ENCODE measurements around the gene ATXN7L1.
"Not testable (repeated sequence)": the region's sequence is repeated elsewhere in the genome, so short reads cannot be mapped to it uniquely, and the experiment has no call there.

DNA sequence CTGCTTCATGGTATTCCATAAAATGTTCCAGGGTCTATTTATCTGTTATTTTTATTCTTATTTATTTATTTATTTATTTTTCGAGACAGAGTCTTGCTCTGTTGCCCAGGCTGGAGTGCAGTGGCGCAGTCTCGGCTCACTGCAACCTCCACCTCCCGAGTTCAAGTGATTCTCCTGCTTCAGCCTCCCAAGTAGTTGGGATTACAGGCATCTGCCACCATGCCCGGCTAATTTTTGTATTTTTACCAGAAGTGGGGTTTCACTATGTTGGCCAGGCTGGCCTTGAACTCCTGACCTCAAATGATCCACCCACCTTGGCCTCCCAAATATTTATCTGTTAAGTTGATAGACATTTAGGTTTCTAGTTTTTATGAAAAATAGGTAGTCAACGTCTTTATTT lies 6.8 kb upstream of the ATXN7L1 start:
- TF ChIP-seq, protein P1, sequence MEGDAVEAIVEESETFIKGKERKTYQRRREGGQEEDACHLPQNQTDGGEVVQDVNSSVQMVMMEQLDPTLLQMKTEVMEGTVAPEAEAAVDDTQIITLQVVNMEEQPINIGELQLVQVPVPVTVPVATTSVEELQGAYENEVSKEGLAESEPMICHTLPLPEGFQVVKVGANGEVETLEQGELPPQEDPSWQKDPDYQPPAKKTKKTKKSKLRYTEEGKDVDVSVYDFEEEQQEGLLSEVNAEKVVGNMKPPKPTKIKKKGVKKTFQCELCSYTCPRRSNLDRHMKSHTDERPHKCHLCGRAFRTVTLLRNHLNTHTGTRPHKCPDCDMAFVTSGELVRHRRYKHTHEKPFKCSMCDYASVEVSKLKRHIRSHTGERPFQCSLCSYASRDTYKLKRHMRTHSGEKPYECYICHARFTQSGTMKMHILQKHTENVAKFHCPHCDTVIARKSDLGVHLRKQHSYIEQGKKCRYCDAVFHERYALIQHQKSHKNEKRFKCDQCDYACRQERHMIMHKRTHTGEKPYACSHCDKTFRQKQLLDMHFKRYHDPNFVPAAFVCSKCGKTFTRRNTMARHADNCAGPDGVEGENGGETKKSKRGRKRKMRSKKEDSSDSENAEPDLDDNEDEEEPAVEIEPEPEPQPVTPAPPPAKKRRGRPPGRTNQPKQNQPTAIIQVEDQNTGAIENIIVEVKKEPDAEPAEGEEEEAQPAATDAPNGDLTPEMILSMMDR (IDR thresholded peaks at IDR 0.05), result not testable (repeated sequence)
- not testable (repeated sequence) for TF ChIP-seq POLR2A (IDR thresholded peaks at IDR 0.05)

All from Peyer's patch (tissue), 4 donors.